ENCODE results near the gene SNRPA1. TPM values are rescaled to one million over a fixed set of nuclear protein-coding genes. Genes with fewer than 3 reads are reported as not detected.
A peak's percentile ranks its signal among the peaks of the same experiment; 100 is the strongest.

SNRPA1 gene
- total RNA-seq, 1 donor from 2014 or later = 62.4 TPM

DNA sequence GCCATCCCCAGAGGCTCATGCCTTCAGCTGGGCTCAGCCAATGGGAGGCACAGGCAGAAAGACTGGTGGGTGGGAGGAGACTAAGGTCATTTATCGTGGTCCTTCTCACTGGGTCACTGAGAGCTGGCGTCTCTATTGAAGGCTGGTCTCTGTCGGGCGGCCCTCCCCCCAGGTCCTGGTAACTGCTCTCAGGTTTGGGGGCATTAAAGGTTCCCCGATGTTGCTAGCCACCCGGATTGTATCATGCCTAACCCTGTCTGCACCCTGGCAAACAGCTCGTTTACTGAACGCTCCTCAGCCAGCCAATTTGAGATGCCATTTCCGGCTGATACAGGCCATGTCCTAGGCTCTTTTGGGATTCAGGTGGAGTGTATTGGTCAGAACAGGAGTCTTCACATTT is 28.3 kb downstream of the SNRPA1 start:
- TF ChIP-seq, protein P1, sequence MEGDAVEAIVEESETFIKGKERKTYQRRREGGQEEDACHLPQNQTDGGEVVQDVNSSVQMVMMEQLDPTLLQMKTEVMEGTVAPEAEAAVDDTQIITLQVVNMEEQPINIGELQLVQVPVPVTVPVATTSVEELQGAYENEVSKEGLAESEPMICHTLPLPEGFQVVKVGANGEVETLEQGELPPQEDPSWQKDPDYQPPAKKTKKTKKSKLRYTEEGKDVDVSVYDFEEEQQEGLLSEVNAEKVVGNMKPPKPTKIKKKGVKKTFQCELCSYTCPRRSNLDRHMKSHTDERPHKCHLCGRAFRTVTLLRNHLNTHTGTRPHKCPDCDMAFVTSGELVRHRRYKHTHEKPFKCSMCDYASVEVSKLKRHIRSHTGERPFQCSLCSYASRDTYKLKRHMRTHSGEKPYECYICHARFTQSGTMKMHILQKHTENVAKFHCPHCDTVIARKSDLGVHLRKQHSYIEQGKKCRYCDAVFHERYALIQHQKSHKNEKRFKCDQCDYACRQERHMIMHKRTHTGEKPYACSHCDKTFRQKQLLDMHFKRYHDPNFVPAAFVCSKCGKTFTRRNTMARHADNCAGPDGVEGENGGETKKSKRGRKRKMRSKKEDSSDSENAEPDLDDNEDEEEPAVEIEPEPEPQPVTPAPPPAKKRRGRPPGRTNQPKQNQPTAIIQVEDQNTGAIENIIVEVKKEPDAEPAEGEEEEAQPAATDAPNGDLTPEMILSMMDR (conservative IDR thresholded peaks at IDR 0.05; ENCODE audit: low read depth, low read length) = no peak
- DNase-seq (ENCODE audit: low read depth) = no peak
- H3K4me3 ChIP-seq (ENCODE audit: low read depth, low read length) = no peak overlapping the region

DNA sequence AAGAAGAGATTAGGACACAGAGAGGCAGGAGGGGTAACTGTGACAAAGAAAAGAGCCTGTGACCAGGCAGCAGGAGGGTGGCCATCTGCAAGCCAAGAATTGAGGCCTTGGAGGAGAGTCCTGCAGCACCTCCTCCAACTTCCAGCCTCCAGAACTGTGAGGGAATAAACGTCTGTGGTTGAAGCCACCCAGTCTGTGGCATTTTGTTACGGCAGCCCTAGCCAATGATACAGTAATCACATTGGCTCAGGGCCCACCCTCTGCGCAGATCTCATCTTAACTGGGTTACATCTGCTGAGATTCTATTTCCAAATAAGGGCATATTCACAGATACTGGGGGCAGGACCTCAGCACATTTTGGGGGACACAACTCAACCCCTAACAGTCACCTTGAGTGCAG is 29.0 kb downstream of the SNRPA1 start:
- TF ChIP-seq, protein P1 (conservative IDR thresholded peaks at IDR 0.05; ENCODE audit: low read depth, low read length) = no peak
- no peak for DNase-seq (ENCODE audit: low read depth)
- no peak overlapping the region for H3K4me3 ChIP-seq (ENCODE audit: low read depth, low read length)

DNA sequence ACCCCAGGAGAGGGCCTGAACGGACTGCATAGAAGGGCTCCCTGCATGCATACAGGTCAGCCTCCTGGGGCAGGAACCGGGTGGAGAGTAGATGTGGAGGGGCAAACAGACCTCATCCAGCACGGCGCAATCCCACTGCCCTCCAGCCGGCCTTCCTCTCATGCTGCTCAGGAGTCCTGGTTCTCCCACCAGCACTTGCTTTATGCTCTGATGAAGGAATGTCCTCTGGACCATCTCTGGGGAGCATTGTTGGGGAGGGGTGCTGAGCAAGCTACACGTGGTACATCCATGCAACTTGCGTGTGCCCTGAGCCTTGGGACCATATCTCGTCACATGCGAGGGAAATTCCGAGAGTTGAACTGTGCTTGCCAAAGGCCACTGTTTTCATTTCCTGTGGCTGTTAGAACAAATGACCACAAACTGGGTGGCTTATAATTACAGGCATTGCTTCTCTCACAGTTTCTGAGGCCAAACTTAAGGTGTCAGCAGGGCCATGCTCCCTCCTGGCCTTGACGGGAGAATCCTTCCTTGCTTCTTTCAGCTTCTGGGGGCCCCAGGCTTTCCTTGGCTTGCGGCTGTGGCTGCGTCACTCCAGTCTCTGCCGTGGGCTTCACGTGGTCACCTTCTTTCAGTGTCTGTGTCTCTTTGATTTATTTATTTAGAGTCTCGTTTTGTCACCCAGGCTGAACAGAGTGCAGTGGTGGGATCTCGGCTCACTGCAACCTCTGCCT is 30.0 kb downstream of the SNRPA1 start:
- no peak for DNase-seq (ENCODE audit: low read depth)
- no peak overlapping the region for H3K4me3 ChIP-seq (ENCODE audit: low read depth, low read length)
- TF ChIP-seq, protein P1 (conservative IDR thresholded peaks at IDR 0.05; ENCODE audit: low read depth, low read length) = no peak

DNA sequence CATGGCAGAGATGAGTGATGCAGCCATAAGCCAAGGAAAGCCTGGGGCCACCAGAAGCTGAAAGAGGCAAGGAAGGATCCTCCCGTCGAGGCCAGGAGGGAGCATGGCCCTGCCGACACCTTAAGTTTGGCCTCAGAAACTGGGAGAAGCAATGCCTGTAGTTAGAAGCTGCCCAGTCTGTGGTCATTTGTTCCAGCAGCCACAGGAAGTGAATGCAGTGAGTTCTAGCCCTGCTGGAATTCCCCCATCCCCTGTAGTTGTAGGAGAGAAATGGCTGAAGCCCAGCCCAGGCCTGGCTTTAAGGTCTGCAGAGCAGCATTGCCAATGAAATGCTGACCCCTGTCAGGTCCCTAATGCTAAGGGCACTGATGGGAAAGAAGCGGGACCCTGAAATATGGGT is 31.0 kb downstream of the SNRPA1 start:
- DNase-seq (ENCODE audit: low read depth) = no peak
- H3K4me3 ChIP-seq (ENCODE audit: low read depth, low read length) = no peak overlapping the region
- TF ChIP-seq, protein P1 (conservative IDR thresholded peaks at IDR 0.05; ENCODE audit: low read depth, low read length) = no peak

DNA sequence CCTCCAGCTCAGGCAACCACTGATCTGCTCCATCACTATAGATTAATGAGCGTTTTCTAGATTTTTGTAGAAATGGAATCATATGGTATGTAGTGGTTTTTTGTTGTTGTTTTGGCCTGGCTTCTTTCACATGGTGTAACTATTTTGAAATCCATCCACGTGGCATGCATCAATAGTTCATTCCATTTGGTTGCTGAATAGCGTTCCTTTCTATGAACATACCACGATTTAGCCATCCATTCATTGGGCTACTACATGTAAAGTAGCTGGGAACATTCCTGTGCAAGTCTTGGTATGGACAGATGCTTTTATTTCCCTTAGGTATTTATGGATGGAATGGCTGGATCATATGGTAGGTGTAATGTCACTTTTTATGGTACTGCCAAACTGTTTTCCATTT is 32.5 kb downstream of the SNRPA1 start:
- DNase-seq (ENCODE audit: low read depth) = no peak
- TF ChIP-seq, protein P1 (conservative IDR thresholded peaks at IDR 0.05; ENCODE audit: low read depth, low read length) = no peak
- no peak overlapping the region for H3K4me3 ChIP-seq (ENCODE audit: low read depth, low read length)

DNA sequence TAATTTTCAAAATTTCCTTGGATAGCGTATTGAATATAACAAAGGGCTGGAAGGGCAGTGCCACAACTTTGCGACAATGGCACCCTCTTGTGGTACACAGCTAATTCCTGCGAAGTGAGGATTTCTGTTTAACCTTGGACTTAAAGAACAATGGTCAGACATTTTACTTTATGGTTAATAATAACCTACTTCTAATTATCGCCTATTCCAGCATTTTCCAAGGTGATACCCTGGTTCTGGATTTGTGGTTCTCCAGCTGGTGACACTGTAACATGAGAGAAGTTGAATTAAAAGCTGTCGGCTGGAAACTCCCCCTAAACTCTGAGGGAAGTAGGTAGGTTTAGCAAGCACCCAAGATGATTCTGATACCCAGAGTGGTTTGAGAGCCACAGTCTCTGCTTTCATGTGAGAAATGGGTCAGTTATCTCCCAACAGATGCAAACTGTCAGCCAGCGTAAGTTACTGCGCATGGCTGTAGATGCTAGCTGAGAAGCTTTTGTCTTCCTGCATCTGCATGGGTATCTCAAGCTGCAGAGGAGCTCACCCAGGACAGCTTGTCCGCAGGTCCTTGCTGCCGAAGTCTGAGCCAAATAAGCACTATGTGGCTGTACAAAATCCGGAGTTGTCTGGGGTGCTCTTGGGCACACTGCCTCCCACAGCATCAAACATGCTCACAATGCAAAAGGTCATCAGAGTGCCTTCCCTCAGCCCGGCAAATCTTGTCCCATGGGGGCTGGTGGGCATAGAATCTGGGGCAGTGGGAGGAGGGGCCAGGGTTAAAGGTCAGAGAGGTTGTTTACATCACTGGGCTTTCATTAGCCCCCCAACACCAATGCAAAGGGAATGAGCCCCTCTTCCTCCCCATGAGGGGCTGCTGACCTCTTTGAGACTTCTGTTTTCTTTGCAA is 36.6 kb downstream of the SNRPA1 start:
- TF ChIP-seq, protein P1 (conservative IDR thresholded peaks at IDR 0.05; ENCODE audit: low read depth, low read length) = peak; percentile 90
- DNase-seq (ENCODE audit: low read depth) = no peak

More for the DNA sequence above, 36.6 kb downstream of the SNRPA1 start:
- peak overlapping the region; percentile 6 for H3K4me3 ChIP-seq (ENCODE audit: low read depth, low read length)
